Measurements from ENCODE around the gene RHOF.

The RHOF gene

DNA sequence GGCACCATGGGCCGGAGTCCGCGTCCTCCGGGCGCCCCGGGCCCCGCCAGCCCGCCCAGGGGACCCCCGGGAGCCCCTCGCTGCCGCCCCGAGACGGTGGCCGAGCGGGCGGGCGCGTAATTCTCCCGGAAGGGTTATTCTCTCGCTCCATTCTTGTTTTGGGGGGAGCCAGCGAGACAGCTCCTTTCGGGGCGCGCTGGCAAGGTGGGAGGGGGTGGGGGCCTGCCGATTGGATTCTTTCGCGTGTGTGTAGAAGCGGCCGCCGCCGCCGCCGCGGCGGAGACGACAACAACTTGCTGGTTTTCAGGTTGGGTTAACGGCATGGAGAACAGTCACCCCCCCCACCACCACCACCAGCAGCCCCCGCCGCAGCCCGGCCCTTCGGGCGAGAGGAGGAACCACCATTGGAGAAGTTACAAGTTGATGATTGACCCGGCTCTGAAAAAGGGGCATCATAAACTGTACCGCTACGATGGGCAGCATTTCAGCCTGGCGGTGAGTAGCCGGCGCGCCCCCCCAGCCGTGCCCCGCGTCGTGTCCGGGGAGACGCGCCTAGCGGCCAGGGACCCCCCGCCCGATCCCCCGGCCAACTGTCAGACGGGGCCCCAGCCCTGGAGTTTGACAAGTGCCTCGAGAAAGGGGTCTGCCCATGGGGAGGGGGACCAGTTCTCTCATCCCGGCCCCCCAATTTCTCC is 11.1 kb upstream of the RHOF start:
- DNase-seq, result no peak

- DNase-seq, result peak; percentile 13
These were observed 10.5 kb upstream of the RHOF start, which contains the start of gene SETD1B for GRCh38 chr12:121803861-121804416. Gene SETD1B, plus strand, starts transcription at chr12:121804009. Its CDS starts 729 bp downstream, at chr12:121804738.

GRCh38 chr12:121802843-121803698 is 9.6 kb upstream of the RHOF start:
- peak; percentile 96 for DNase-seq

- DNase-seq, result no peak
These were observed 9.0 kb upstream of the RHOF start for GRCh38 chr12:121802485-121802842.

- peak; percentile 78 for DNase-seq
These were observed 8.4 kb upstream of the RHOF start for GRCh38 chr12:121801595-121802484.

- DNase-seq, result peak; percentile 59
These were observed 7.5 kb upstream of the RHOF start for GRCh38 chr12:121800694-121801594.

- peak; percentile 63 for DNase-seq
These were observed 6.6 kb upstream of the RHOF start for GRCh38 chr12:121799842-121800693.

DNA sequence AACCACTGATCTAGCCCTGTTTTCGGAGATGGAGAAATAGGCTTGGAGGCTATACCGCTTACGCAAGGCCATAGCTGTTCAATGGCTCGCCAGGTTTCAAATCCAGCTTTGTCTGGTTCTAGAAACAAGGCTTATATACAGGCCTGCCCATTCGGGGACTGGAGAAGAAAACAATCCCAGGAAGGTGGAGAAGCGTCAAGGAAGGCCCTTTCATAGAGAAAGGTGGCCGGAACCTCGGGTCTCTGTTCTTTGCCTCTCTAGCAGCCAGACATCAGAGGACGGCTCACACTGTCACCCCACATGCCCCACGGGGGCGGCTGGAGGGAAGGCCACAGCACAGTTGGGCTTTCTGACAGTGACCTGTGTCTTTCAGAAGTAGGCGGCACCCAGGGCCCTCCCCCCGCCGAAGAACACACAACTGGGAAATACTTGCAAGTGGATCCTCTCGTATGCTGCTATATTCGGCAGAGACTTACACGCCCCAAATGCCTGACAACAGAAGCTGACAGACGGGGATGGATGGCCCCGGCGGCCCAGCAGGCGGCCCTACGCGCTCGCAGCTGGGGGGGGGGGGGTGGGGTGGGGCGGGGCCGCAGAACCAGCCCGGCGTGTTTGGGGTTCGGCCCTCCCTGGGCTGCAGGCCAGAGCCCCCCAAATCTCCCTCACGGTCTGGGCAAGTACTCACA is 5.8 kb upstream of the RHOF start:
- DNase-seq, result peak; percentile 79

GRCh38 chr12:121798787-121799155 is 5.3 kb upstream of the RHOF start:
- peak; percentile 17 for DNase-seq

DNA sequence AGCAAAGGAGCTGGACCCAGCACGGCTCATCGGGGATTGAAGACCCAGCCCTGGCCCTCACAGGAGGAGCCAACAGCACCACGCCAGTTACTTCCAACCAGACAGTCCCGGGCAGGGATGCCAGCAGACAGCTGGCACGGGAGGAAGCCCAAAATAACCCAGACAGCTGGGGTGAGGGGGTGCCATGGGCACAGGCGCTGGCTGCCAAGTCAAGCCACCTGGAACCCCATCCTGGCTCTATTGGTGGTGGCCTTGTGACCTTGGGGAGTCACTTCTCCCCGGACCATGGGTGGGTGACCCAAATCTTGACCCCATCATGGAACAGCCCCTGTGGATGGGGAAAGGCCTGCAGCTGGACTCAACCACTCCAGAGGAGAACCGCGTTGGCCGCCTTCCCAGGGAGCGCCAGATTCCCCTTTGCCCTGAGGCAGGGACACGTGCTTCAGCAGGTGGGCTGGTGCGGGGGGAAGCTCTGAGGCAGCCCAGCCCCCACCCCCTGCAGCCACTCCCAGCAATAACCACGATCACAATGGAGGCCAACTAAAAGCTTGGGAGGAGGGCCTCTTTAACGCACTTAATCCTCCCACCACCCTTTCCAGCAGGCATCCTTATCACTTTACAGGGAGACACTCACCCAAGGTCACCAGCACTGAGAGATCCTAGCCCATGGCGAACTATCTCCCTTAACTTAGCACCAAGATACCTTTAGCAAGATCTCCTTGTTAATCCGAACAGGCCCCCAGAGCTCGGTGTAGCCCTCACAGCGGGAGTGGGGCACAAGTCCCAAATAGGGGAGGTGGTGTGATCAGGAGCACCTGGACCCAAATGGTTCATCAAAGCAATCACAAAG is 4.7 kb upstream of the RHOF start:
- DNase-seq, result peak; percentile 59

DNA sequence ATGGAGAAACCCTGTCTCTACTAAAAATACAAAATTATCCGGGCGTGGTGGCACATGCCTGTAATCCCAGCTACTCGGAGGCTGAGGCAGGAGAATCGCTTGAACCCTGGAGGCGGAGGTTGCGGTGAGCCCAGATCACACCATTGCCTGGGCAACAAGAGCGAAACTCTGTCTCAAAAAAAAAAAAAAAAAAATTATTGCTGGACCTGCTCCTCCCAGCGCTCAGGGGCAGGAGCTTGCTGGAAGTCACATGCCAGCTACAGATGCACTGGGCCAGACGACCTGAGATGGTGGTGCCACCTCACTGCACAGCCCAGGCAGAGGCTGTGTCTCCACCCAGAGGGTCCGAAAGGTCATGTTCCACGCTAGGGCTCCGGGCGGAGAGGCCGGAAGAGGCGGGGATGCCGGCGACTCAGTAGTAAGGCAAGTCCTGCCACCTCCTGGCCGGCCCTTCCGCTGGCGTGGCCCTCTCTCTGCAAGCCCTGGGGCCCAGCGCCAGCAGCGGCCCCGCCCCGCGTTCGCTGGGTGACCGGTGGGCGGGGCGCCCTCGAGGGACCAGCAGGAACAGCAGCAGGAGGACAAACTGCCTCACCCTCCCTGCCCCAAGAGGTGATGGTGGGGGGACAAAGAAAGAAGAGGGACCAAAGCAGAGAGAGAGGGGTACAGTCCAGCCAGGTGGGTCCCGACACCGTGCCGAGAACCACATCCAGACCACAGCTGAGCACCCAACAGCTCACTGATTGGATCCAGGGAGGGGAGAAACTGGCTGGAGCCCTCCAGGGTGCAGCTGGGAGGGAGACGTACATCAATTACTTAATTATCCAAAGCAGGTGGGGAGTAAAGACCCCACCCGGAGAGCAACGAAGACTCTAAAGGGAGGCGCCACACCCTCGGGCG is 3.6 kb upstream of the RHOF start:
- DNase-seq, result peak; percentile 89

DNA sequence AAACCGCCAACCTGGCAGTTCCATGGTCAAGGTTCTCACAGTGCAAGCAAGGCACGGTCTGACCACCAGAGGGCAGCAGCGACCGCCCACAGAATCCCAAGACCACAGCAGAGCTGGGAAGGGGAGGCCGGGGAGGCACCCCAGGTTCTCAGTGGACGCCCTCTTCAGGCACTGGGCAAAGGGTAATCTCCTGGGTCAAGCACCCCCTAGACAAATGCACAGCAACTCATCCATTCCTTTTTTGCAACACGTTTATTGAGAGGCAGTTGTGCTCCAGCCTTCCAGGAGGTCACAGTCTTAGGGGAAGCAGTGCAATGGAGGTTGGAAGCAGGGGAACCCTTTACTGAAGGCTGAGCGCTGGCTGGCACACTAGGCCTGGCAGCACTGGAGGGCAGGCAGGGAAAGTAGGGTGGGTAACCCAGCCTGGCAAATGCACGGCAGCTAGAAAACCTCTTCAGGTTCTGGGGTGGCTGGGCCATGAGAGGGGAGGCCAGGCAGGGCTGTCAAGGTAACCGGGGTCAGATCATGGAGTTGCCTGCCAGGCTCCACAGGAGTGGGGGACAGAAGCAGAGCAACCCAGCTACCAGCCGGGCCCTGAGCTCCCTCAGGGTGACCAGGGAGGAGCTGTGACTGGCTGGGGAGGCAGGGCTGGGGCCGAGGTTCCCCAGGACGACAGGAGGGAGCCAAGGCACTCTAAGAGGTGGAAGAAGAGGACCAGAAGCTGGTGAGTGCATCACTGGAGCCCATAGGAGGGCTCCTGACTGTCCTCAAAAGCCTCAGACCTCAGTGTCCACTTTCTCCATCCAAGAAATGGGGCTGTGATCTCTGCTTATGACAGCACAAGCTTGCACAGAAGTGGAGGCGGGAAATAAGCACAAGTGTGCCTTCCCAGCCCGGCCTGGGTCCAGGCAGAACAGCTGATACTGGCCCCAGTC is 1.8 kb upstream of the RHOF start:
- DNase-seq, result peak; percentile 74

- DNase-seq, result no peak
These were observed 1.1 kb upstream of the RHOF start for GRCh38 chr12:121794534-121795033.

GRCh38 chr12:121793838-121794533 is 498 bp upstream of the RHOF start:
- peak; percentile 92 for DNase-seq

GRCh38 chr12:121792607-121793439 is 665 bp downstream of the RHOF start:
- DNase-seq, result no peak

Data from NCI-H774 (cell line).